ENCODE data around the gene ITPR1. TPM values are rescaled to one million over a fixed set of nuclear protein-coding genes. Genes with fewer than 3 reads are reported as not detected.

ITPR1 gene
- total RNA-seq, 1 experiment from 2014 or later: 48.5 TPM

- Histone ChIP-seq H3K36me3 (ENCODE audit: low read depth, low read length) (no peaks in the 10 kb centered on the region), H3K4me3 (ENCODE audit: low read length) (no peak overlapping the region), H2AFZ (ENCODE audit: low read length) (no peak overlapping the region), H3K9me2 (replicated peaks; ENCODE audit: low read length) (no peaks in the 10 kb centered on the region), H3K79me2 (ENCODE audit: low read length) (no peaks in the 10 kb centered on the region), H4K20me1 (ENCODE audit: low read length) (no peaks in the 10 kb centered on the region), H3K9ac (ENCODE audit: low read length) (no peak overlapping the region), H3F3A (ENCODE audit: low read length, unreplicated experiment) (no peaks in the 10 kb centered on the region), H3K4me1 (ENCODE audit: insufficient read depth, low read length) (no peaks in the 10 kb centered on the region), H3K9me3 (ENCODE audit: low read length) (no peaks in the 10 kb centered on the region), H3K27ac (ENCODE audit: low read length) (no peak overlapping the region), H3K4me2 (ENCODE audit: low read length) (no peak overlapping the region), H3K27me3 (ENCODE audit: low read length) (no peaks in the 10 kb centered on the region)
- no TSS peak for BruUV-seq (replicated peaks)
- CTCF ChIA-PET: no interaction called here
- POLR2A ChIA-PET (ENCODE audit: unreplicated experiment): no interaction called here
- intact Hi-C loops (cut with micrococcal nuclease): no loop called here
- TF ChIP-seq EZH2phosphoT487 (IDR thresholded peaks at IDR 0.05; ENCODE audit: borderline replicate concordance, low read length) (no peak), EZH2 (IDR thresholded peaks at IDR 0.05; ENCODE audit: low read length, unreplicated experiment) (no peak)
- ATAC-seq (no peak), DNase-seq (no peak)
Observed at GRCh38 chr3:4547799-4548198, 54.7 kb downstream of the ITPR1 start.

- ATAC-seq: no peak
- no peak for TF ChIP-seq CTCF (conservative IDR thresholded peaks at IDR 0.05; ENCODE audit: low read depth, low read length)
- no peak for TF ChIP-seq EZH2phosphoT487 (IDR thresholded peaks at IDR 0.05; ENCODE audit: borderline replicate concordance, low read length)
- no peak for TF ChIP-seq EZH2 (IDR thresholded peaks at IDR 0.05; ENCODE audit: low read length, unreplicated experiment)
Observed at GRCh38 chr3:4548356-4548755, 55.2 kb downstream of the ITPR1 start.

GRCh38 chr3:4548780-4549179, 55.6 kb downstream of the ITPR1 start:
- ChIA-PET CTCF (no interaction called here), POLR2A (ENCODE audit: unreplicated experiment) (no interaction called here)
- Histone ChIP-seq H3K4me2 (ENCODE audit: low read length) (no peak overlapping the region), H3K9ac (ENCODE audit: low read length) (no peak overlapping the region), H3K27ac (ENCODE audit: low read length) (no peak overlapping the region), H4K20me1 (ENCODE audit: low read length) (no peaks in the 10 kb centered on the region), H3K27me3 (ENCODE audit: low read length) (no peaks in the 10 kb centered on the region), H3K79me2 (ENCODE audit: low read length) (no peaks in the 10 kb centered on the region), H3K9me3 (ENCODE audit: low read length) (no peaks in the 10 kb centered on the region), H3K36me3 (ENCODE audit: low read depth, low read length) (no peaks in the 10 kb centered on the region), H3K4me3 (ENCODE audit: low read length) (no peak overlapping the region), H2AFZ (ENCODE audit: low read length) (no peak overlapping the region), H3F3A (ENCODE audit: low read length, unreplicated experiment) (no peaks in the 10 kb centered on the region), H3K4me1 (ENCODE audit: insufficient read depth, low read length) (no peaks in the 10 kb centered on the region), H3K9me2 (replicated peaks; ENCODE audit: low read length) (no peaks in the 10 kb centered on the region)
- no TSS peak for BruUV-seq (replicated peaks)
- ATAC-seq: no peak
- intact Hi-C loops (cut with micrococcal nuclease): no loop called here
- DNase-seq: no peak
- no peak for TF ChIP-seq EZH2 (IDR thresholded peaks at IDR 0.05; ENCODE audit: low read length, unreplicated experiment)
- TF ChIP-seq CTCF (conservative IDR thresholded peaks at IDR 0.05; ENCODE audit: low read depth, low read length): no peak
- no peak for TF ChIP-seq EZH2phosphoT487 (IDR thresholded peaks at IDR 0.05; ENCODE audit: borderline replicate concordance, low read length)

More at GRCh38 chr3:4548356-4548755, 55.2 kb downstream of the ITPR1 start:
- Histone ChIP-seq H3K4me3 (ENCODE audit: low read length) (no peak overlapping the region), H3K9me2 (replicated peaks; ENCODE audit: low read length) (no peaks in the 10 kb centered on the region), H3K4me1 (ENCODE audit: insufficient read depth, low read length) (no peaks in the 10 kb centered on the region), H3K79me2 (ENCODE audit: low read length) (no peaks in the 10 kb centered on the region), H3K27me3 (ENCODE audit: low read length) (no peaks in the 10 kb centered on the region), H3K27ac (ENCODE audit: low read length) (no peak overlapping the region), H3K4me2 (ENCODE audit: low read length) (no peak overlapping the region), H3K9me3 (ENCODE audit: low read length) (no peaks in the 10 kb centered on the region), H2AFZ (ENCODE audit: low read length) (no peak overlapping the region), H3F3A (ENCODE audit: low read length, unreplicated experiment) (no peaks in the 10 kb centered on the region), H3K36me3 (ENCODE audit: low read depth, low read length) (no peaks in the 10 kb centered on the region), H4K20me1 (ENCODE audit: low read length) (no peaks in the 10 kb centered on the region), H3K9ac (ENCODE audit: low read length) (no peak overlapping the region)
- CTCF ChIA-PET: no interaction called here
- BruUV-seq (replicated peaks): no TSS peak
- POLR2A ChIA-PET (ENCODE audit: unreplicated experiment): no interaction called here
- DNase-seq: no peak
- intact Hi-C loops (cut with micrococcal nuclease): no loop called here
